H1 (cell line): ENCODE measurements around the gene OR6C65.

ENCODE experiments used
- ATF2 ChIP-seq: IDR thresholded peaks from 2 replicates; pipeline ENCODE4 v1.6.1; 2012; ENCODE audit warnings: low read length, inconsistent platforms
- CEBPB ChIP-seq: IDR thresholded peaks from 2 replicates; pipeline ENCODE4 v1.6.1; 2012; ENCODE audit warnings: low read depth, low read length
- CREB1 ChIP-seq: IDR thresholded peaks from 2 replicates; pipeline ENCODE4 v1.6.1; 2012; ENCODE audit warnings: inconsistent platforms
- EZH2 ChIP-seq: fragments of 200-600 bp; sonication (generic); IDR thresholded peaks from 2 replicates; pipeline ENCODE4 v1.7.1; 2012; ENCODE audit warnings: low read depth, mild to moderate bottlenecking, moderate library complexity, low read length, inconsistent platforms; ENCODE audit not compliant: severe bottlenecking
- HDAC2 ChIP-seq, 2 experiments: fragments of 300-600 bp in 1 of 2; sonication (generic) in 1 of 2; IDR thresholded peaks; 2 replicates each; pipeline ENCODE4 v1.6.1; 2011 to 2012; ENCODE audit warnings: low read depth in 2 of 2, low read length in 2 of 2, mild to moderate bottlenecking in 2 of 2, moderate library complexity in 2 of 2, borderline replicate concordance in 1 of 2, inconsistent platforms in 1 of 2
- MAFK ChIP-seq: IDR thresholded peaks from 2 replicates; pipeline ENCODE4 v1.6.1; 2012; ENCODE audit warnings: low read depth, mild to moderate bottlenecking, improper control_type of control experiment, low read length
- POLR2A ChIP-seq, 2 experiments: IDR thresholded peaks; 1 replicate in 1 of 2; 2 replicates in 1 of 2; pipeline ENCODE4 v1.6.1; 2011; ENCODE audit warnings: low read depth in 2 of 2, low read length in 2 of 2, mild to moderate bottlenecking in 2 of 2; ENCODE audit errors: control extremely low read depth in 1 of 2
- POLR2AphosphoS5 ChIP-seq: IDR thresholded peaks from 2 replicates; pipeline ENCODE4 v1.6.1; 2011; ENCODE audit warnings: low read depth, low read length
- RFX5 ChIP-seq: IDR thresholded peaks from 2 replicates; pipeline ENCODE4 v1.6.1; 2011; ENCODE audit warnings: low read depth, low read length, improper control_type of control experiment, borderline replicate concordance
- SIN3A ChIP-seq, 2 experiments: IDR thresholded peaks in 1 of 2; conservative IDR thresholded peaks in 1 of 2; 2 replicates each; pipeline ENCODE4 v1.6.1; 2011 to 2012; ENCODE audit warnings: low read length in 2 of 2, improper control_type of control experiment in 1 of 2, low read depth in 1 of 2, mild to moderate bottlenecking in 1 of 2
- TAF1 ChIP-seq: IDR thresholded peaks from 2 replicates; pipeline ENCODE4 v1.6.1; 2011; ENCODE audit warnings: mild to moderate bottlenecking, low read depth, low read length
- YY1 ChIP-seq: IDR thresholded peaks from 2 replicates; pipeline ENCODE4 v1.6.1; 2011; ENCODE audit warnings: low read depth, mild to moderate bottlenecking, low read length
- TF ChIP-seq, protein P1 (sequence below), 3 experiments: IDR thresholded peaks; 1 replicate in 2 of 3; 2 replicates in 1 of 3; pipeline versions ENCODE4 v1.5.1 to v1.6.1; 2011; ENCODE audit warnings: low read length in 3 of 3, mild to moderate bottlenecking in 3 of 3, inconsistent platforms in 2 of 3, low read depth in 1 of 3, moderate library complexity in 1 of 3; ENCODE audit not compliant: insufficient read depth in 1 of 3; ENCODE audit errors: control extremely low read depth in 1 of 3

- TF ChIP-seq, protein P1, sequence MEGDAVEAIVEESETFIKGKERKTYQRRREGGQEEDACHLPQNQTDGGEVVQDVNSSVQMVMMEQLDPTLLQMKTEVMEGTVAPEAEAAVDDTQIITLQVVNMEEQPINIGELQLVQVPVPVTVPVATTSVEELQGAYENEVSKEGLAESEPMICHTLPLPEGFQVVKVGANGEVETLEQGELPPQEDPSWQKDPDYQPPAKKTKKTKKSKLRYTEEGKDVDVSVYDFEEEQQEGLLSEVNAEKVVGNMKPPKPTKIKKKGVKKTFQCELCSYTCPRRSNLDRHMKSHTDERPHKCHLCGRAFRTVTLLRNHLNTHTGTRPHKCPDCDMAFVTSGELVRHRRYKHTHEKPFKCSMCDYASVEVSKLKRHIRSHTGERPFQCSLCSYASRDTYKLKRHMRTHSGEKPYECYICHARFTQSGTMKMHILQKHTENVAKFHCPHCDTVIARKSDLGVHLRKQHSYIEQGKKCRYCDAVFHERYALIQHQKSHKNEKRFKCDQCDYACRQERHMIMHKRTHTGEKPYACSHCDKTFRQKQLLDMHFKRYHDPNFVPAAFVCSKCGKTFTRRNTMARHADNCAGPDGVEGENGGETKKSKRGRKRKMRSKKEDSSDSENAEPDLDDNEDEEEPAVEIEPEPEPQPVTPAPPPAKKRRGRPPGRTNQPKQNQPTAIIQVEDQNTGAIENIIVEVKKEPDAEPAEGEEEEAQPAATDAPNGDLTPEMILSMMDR (IDR thresholded peaks at IDR 0.05; ENCODE audit: control extremely low read depth in 1 of 3, insufficient read depth in 1 of 3, low read depth in 1 of 3, low read length in 3 of 3): no peak
- TF ChIP-seq YY1: no peak
- TF ChIP-seq CREB1: no peak
- TF ChIP-seq POLR2A (IDR thresholded peaks at IDR 0.05; ENCODE audit: control extremely low read depth in 1 of 2, low read depth in 2 of 2, low read length in 2 of 2): no peak
- TF ChIP-seq MAFK: no peak
- no peak for TF ChIP-seq POLR2AphosphoS5
- TF ChIP-seq TAF1: no peak
- no peak for TF ChIP-seq EZH2
- no peak for TF ChIP-seq HDAC2 (IDR thresholded peaks at IDR 0.05; ENCODE audit: borderline replicate concordance in 1 of 2, low read depth in 2 of 2, low read length in 2 of 2)
- TF ChIP-seq CEBPB: no peak
- no peak for TF ChIP-seq RFX5
- no peak for TF ChIP-seq SIN3A (conservative IDR thresholded peaks at IDR 0.05 in 1 of 2, IDR thresholded peaks at IDR 0.05 in 1 of 2; ENCODE audit: low read depth in 1 of 2, low read length in 2 of 2)
- TF ChIP-seq ATF2: no peak
Measured at GRCh38 chr12:55385891-55386290, 14.4 kb upstream of the OR6C65 start.
